GM12878 (cell line): ENCODE measurements around the gene ANO3. TPM values are rescaled to one million over a fixed set of nuclear protein-coding genes. Genes with fewer than 3 reads are reported as not detected.

ENCODE experiments used
- BACH1 ChIP-seq: fragments of 450-650 bp; IDR thresholded peaks from 2 replicates; pipeline ENCODE4 v1.6.1; 2017; ENCODE audit warnings: mild to moderate bottlenecking, borderline replicate concordance
- CHD1 ChIP-seq: IDR thresholded peaks from 2 replicates; pipeline ENCODE4 v1.6.1; 2012; ENCODE audit warnings: low read depth, low read length, improper control_type of control experiment
- DPF2 ChIP-seq: fragments of 450-650 bp; IDR thresholded peaks from 2 replicates; pipeline ENCODE4 v1.6.1; 2017; ENCODE audit warnings: mild to moderate bottlenecking
- EED ChIP-seq: sonication (generic); IDR thresholded peaks from 2 replicates; pipeline ENCODE4 v1.6.1; 2016; ENCODE audit warnings: antibody characterized with exemption, low read depth
- ELK1 ChIP-seq: IDR thresholded peaks from 2 replicates; pipeline ENCODE4 v1.6.1; 2012; ENCODE audit warnings: low read depth, low read length, improper control_type of control experiment
- ETV6 ChIP-seq, 2 experiments: fragments of 450-650 bp in 1 of 2; IDR thresholded peaks in 1 of 2; conservative IDR thresholded peaks in 1 of 2; 2 replicates each; pipeline ENCODE4 v1.6.1; 2014; ENCODE audit warnings: antibody characterized with exemption in 1 of 2, borderline replicate concordance in 1 of 2, low read depth in 1 of 2, mild to moderate bottlenecking in 1 of 2, moderate library complexity in 1 of 2
- HDAC6 ChIP-seq: fragments of 200-600 bp; sonication (generic); IDR thresholded peaks from one replicate; pipeline ENCODE4 v1.8.0; 2017; ENCODE audit warnings: antibody characterized with exemption; ENCODE audit not compliant: unreplicated experiment
- IRF5 ChIP-seq: fragments of 450-650 bp; IDR thresholded peaks from 2 replicates; pipeline ENCODE4 v1.6.1; 2017; ENCODE audit warnings: borderline replicate concordance
- JUND ChIP-seq: IDR thresholded peaks from 2 replicates; pipeline ENCODE4 v1.6.1; 2012; ENCODE audit warnings: low read depth, mild to moderate bottlenecking, low read length, improper control_type of control experiment, moderate library complexity
- LARP7 ChIP-seq: fragments of 450-650 bp; IDR thresholded peaks from 2 replicates; pipeline ENCODE4 v1.6.1; 2017; ENCODE audit warnings: mild to moderate bottlenecking
- MEF2B ChIP-seq: fragments of 450-650 bp; IDR thresholded peaks from 2 replicates; pipeline ENCODE4 v1.6.1; 2018; ENCODE audit warnings: mild to moderate bottlenecking, moderate library complexity; ENCODE audit not compliant: partially characterized antibody, poor library complexity, severe bottlenecking
- NR2F1 ChIP-seq: fragments of 450-650 bp; conservative IDR thresholded peaks from 2 replicates; pipeline ENCODE4 v1.6.1; 2017; ENCODE audit warnings: mild to moderate bottlenecking
- RAD51 ChIP-seq: fragments of 450-650 bp; IDR thresholded peaks from 2 replicates; pipeline ENCODE4 v1.6.1; 2016; ENCODE audit warnings: moderate library complexity, mild to moderate bottlenecking, inconsistent platforms
- SKIL ChIP-seq: fragments of 450-650 bp; IDR thresholded peaks from 2 replicates; pipeline ENCODE4 v1.6.1; 2017; ENCODE audit warnings: mild to moderate bottlenecking, low read depth, inconsistent platforms; ENCODE audit not compliant: poor library complexity, severe bottlenecking
- SP1 ChIP-seq: IDR thresholded peaks from one replicate; pipeline ENCODE4 v1.6.1; 2011; ENCODE audit warnings: low read depth, low read length
- YBX1 ChIP-seq: fragments of 450-650 bp; IDR thresholded peaks from 2 replicates; pipeline ENCODE4 v1.6.1; 2016; ENCODE audit warnings: antibody characterized with exemption
- ZBTB11 ChIP-seq: fragments of 450-650 bp; formaldehyde crosslinking; IDR thresholded peaks from 2 replicates; pipeline ENCODE4 v1.5.0; 2022; ENCODE audit warnings: mild to moderate bottlenecking, missing genetic modification characterization
- ZNF687 ChIP-seq: fragments of 450-650 bp; IDR thresholded peaks from 2 replicates; pipeline ENCODE4 v1.6.1; 2017; ENCODE audit warnings: mild to moderate bottlenecking, moderate library complexity
- polyA plus RNA-seq, 11 experiments: library from polyadenylated mRNA; depleted of rRNA in 4 of 11; unstranded in 6 of 11; stranded (reverse) in 5 of 11; fragments of >200 nt; fragmentation: Nextera tagmentation in 4 of 11; fragmentation: Illumina TruSeq in 1 of 11; extraction: Ambion mirVana in 4 of 11; extraction: Trizol in 1 of 11; gene quantifications; 1 replicate in 1 of 11; 2 replicates in 10 of 11; pipeline versions ENCODE4 v1.2.1 to v1.2.3, GENCODE V29; 2011 to 2016; ENCODE audit warnings: inconsistent platforms in 2 of 11, missing spikeins in 2 of 11, low read depth in 1 of 11
- total RNA-seq, 4 experiments: library from RNA; depleted of rRNA in 3 of 4; stranded (reverse); fragments of >200 nt in 3 of 4; fragmentation: Illumina TruSeq in 1 of 4; extraction: Trizol in 1 of 4; gene quantifications; 2 replicates each; pipeline versions ENCODE4 v1.2.1 to v1.2.3, GENCODE V29; 2013 to 2021

The ANO3 gene
- total and polyA plus RNA-seq, 10 of the 15 experiments (the other 5 are each of a cell fraction or from before 2014, with no cell fraction given), result 0.13 to 5.9 (median 0.44) TPM

GRCh38 chr11:26608507-26609146 is 276.7 kb downstream of the ANO3 start (continued):
- no peak for TF ChIP-seq ELK1
- TF ChIP-seq CHD1, result no peak
- TF ChIP-seq LARP7, result 0 out of 2 replicates have a peak, but pooled peaks have one; percentile 63
- peak; percentile 9; the same call in 1 of the 2 replicates for TF ChIP-seq NR2F1
- TF ChIP-seq ZBTB11, result no peak
- TF ChIP-seq ETV6 (conservative IDR thresholded peaks at IDR 0.05 in 1 of 2, IDR thresholded peaks at IDR 0.05 in 1 of 2; ENCODE audit: borderline replicate concordance in 1 of 2, low read depth in 1 of 2), result no peak
- no peak for TF ChIP-seq HDAC6
- TF ChIP-seq DPF2, result 0 out of 2 replicates have a peak, but pooled peaks have one; percentile 35
- no peak for TF ChIP-seq SP1
- no peak for TF ChIP-seq JUND
- TF ChIP-seq IRF5, result no peak
- peak; percentile 89 for TF ChIP-seq MEF2B
- no peak for TF ChIP-seq EED
- no peak for TF ChIP-seq BACH1
- peak; percentile 23; the same call in 1 of the 2 replicates for TF ChIP-seq ZNF687
- TF ChIP-seq RAD51, result no peak
- TF ChIP-seq SKIL, result no peak
- no peak for TF ChIP-seq YBX1
